ENCODE data around the gene CNTNAP4.

DNA sequence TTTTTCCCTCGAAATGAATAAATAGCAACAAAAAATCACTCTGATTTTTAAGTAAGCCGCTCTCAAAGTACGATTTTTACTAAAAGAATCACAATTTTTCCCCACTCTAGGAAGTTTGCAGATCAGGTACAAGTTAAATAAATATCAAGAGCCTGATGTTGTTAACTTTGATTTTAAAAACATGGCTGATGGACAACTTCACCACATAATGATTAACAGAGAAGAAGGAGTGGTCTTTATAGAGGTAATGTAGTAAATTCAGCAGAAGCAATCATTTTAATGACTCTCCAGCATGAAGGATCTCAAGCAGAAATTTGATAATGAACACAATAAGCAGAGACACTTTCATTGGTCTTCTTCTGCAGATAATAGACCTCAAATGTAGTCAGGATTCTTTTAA lies 262.4 kb downstream of the CNTNAP4 start:
- TF ChIP-seq POLR2AphosphoS5 (IDR thresholded peaks at IDR 0.05; ENCODE audit: low read depth, low read length) (no peak), TAF1 (IDR thresholded peaks at IDR 0.05; ENCODE audit: borderline replicate concordance, insufficient read depth, low read length) (no peak)
- TF ChIP-seq, protein P1, sequence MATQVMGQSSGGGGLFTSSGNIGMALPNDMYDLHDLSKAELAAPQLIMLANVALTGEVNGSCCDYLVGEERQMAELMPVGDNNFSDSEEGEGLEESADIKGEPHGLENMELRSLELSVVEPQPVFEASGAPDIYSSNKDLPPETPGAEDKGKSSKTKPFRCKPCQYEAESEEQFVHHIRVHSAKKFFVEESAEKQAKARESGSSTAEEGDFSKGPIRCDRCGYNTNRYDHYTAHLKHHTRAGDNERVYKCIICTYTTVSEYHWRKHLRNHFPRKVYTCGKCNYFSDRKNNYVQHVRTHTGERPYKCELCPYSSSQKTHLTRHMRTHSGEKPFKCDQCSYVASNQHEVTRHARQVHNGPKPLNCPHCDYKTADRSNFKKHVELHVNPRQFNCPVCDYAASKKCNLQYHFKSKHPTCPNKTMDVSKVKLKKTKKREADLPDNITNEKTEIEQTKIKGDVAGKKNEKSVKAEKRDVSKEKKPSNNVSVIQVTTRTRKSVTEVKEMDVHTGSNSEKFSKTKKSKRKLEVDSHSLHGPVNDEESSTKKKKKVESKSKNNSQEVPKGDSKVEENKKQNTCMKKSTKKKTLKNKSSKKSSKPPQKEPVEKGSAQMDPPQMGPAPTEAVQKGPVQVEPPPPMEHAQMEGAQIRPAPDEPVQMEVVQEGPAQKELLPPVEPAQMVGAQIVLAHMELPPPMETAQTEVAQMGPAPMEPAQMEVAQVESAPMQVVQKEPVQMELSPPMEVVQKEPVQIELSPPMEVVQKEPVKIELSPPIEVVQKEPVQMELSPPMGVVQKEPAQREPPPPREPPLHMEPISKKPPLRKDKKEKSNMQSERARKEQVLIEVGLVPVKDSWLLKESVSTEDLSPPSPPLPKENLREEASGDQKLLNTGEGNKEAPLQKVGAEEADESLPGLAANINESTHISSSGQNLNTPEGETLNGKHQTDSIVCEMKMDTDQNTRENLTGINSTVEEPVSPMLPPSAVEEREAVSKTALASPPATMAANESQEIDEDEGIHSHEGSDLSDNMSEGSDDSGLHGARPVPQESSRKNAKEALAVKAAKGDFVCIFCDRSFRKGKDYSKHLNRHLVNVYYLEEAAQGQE (IDR thresholded peaks at IDR 0.05; ENCODE audit: insufficient read depth in 1 of 2, low read depth in 2 of 2, low read length in 2 of 2), result no peak
